GM12878 (cell line): ENCODE results near the gene DEFB125.

Source experiments
- BCL3 ChIP-seq: IDR thresholded peaks from 2 replicates; pipeline ENCODE4 v1.6.1; 2011; ENCODE audit warnings: borderline replicate concordance, low read depth, mild to moderate bottlenecking, moderate library complexity, low read length; ENCODE audit not compliant: insufficient read depth, poor library complexity, severe bottlenecking
- CTCF ChIP-seq, 3 experiments: IDR thresholded peaks in 2 of 3; conservative IDR thresholded peaks in 1 of 3; 2 replicates each; pipeline ENCODE4 v1.5.1; 2011; ENCODE audit warnings: low read depth in 3 of 3, low read length in 3 of 3, mild to moderate bottlenecking in 3 of 3, control low read depth in 2 of 3, moderate library complexity in 2 of 3, inconsistent platforms in 1 of 3, mixed read lengths in 1 of 3; ENCODE audit not compliant: control insufficient read depth in 2 of 3, insufficient read depth in 1 of 3; ENCODE audit errors: extremely low read depth in 1 of 3
- EP300 ChIP-seq, 2 experiments: fragments of 150-350 bp in 1 of 2; IDR thresholded peaks; 2 replicates each; pipeline ENCODE4 v1.6.1; 2011 to 2012; ENCODE audit warnings: low read depth in 2 of 2, low read length in 2 of 2, borderline replicate concordance in 1 of 2, improper control_type of control experiment in 1 of 2, inconsistent platforms in 1 of 2; ENCODE audit not compliant: control insufficient read depth in 1 of 2
- TF ChIP-seq, protein P1 (sequence below): fragments of 450-650 bp; IDR thresholded peaks from 2 replicates; pipeline ENCODE4 v1.6.1; 2017; ENCODE audit warnings: mild to moderate bottlenecking, low read depth, inconsistent platforms; ENCODE audit not compliant: poor library complexity, severe bottlenecking
- TF ChIP-seq, protein P2 (sequence below): fragments of 150-350 bp; IDR thresholded peaks from 2 replicates; pipeline ENCODE4 v1.6.1; 2016; ENCODE audit warnings: low read depth, low read length

DNA sequence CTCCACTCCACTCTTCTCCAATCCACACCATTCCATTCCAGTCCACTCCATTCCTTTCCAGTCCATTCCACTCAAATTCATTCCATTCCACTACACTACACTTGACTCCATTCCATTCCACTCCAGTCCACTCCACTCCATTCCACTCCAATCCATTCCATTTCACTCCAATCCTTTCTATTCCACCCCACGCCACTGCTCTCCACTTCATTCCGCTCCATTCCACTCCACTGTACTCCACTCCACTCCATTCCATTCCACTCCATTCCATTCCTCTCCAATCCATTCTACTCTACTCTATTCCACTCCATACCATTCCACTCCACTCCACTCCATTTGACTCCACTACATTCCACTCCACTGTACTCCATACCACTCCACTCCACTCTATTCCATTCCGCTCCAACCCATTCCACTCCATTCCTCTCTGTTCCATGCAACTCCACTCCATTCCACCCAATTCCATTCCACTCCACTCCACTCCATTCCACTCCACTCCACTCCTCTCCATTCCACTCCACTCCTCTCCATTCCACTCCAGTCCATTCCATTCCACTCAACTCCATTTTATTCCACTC, 23.4 kb upstream of the DEFB125 start:
- TF ChIP-seq, protein P1, sequence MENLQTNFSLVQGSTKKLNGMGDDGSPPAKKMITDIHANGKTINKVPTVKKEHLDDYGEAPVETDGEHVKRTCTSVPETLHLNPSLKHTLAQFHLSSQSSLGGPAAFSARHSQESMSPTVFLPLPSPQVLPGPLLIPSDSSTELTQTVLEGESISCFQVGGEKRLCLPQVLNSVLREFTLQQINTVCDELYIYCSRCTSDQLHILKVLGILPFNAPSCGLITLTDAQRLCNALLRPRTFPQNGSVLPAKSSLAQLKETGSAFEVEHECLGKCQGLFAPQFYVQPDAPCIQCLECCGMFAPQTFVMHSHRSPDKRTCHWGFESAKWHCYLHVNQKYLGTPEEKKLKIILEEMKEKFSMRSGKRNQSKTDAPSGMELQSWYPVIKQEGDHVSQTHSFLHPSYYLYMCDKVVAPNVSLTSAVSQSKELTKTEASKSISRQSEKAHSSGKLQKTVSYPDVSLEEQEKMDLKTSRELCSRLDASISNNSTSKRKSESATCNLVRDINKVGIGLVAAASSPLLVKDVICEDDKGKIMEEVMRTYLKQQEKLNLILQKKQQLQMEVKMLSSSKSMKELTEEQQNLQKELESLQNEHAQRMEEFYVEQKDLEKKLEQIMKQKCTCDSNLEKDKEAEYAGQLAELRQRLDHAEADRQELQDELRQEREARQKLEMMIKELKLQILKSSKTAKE = no peak
- TF ChIP-seq BCL3 (no peak), EP300 (IDR thresholded peaks at IDR 0.05; ENCODE audit: borderline replicate concordance in 1 of 2, control insufficient read depth in 1 of 2, low read depth in 2 of 2, low read length in 2 of 2) (no peak), CTCF (IDR thresholded peaks at IDR 0.05 in 2 of 3, conservative IDR thresholded peaks at IDR 0.05 in 1 of 3; ENCODE audit: control insufficient read depth in 2 of 3, extremely low read depth in 1 of 3, insufficient read depth in 1 of 3, low read depth in 3 of 3, low read length in 3 of 3) (no peak)
- TF ChIP-seq, protein P2, sequence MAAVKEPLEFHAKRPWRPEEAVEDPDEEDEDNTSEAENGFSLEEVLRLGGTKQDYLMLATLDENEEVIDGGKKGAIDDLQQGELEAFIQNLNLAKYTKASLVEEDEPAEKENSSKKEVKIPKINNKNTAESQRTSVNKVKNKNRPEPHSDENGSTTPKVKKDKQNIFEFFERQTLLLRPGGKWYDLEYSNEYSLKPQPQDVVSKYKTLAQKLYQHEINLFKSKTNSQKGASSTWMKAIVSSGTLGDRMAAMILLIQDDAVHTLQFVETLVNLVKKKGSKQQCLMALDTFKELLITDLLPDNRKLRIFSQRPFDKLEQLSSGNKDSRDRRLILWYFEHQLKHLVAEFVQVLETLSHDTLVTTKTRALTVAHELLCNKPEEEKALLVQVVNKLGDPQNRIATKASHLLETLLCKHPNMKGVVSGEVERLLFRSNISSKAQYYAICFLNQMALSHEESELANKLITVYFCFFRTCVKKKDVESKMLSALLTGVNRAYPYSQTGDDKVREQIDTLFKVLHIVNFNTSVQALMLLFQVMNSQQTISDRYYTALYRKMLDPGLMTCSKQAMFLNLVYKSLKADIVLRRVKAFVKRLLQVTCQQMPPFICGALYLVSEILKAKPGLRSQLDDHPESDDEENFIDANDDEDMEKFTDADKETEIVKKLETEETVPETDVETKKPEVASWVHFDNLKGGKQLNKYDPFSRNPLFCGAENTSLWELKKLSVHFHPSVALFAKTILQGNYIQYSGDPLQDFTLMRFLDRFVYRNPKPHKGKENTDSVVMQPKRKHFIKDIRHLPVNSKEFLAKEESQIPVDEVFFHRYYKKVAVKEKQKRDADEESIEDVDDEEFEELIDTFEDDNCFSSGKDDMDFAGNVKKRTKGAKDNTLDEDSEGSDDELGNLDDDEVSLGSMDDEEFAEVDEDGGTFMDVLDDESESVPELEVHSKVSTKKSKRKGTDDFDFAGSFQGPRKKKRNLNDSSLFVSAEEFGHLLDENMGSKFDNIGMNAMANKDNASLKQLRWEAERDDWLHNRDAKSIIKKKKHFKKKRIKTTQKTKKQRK = no peak
